WERI-Rb-1 (cell line): ENCODE measurements around the gene DUSP22.
"Not testable (repeated sequence)": the region's sequence is repeated elsewhere in the genome, so short reads cannot be mapped to it uniquely, and the experiment has no call there.

Source experiments
- DNase-seq: peaks from one replicate; pipeline ENCODE4 v3.0.0-alpha.2; 2020
- H3K27ac ChIP-seq: fragments of 250-450 bp; sonication (Bioruptor Pico); 2 replicates; pipeline ENCODE4 v1.5.1; 2020; ENCODE audit warnings: mild to moderate bottlenecking, moderate library complexity
- H3K27me3 ChIP-seq: fragments of 250-450 bp; sonication (Bioruptor Pico); 2 replicates; pipeline ENCODE4 v1.5.1; 2021; ENCODE audit warnings: mild to moderate bottlenecking, low read depth, moderate library complexity; ENCODE audit not compliant: insufficient read depth, severe bottlenecking
- H3K36me3 ChIP-seq: fragments of 250-450 bp; sonication (Bioruptor Pico); 2 replicates; pipeline ENCODE4 v1.5.1; 2020; ENCODE audit warnings: mild to moderate bottlenecking, moderate library complexity
- H3K4me3 ChIP-seq: 2 replicates; pipeline ENCODE4 v1.5.1; 2011; ENCODE audit warnings: low read depth, mild to moderate bottlenecking, control low read depth, low read length
- H3K9me3 ChIP-seq: fragments of 250-450 bp; sonication (Bioruptor Pico); 2 replicates; pipeline ENCODE4 v1.5.1; 2021; ENCODE audit warnings: mild to moderate bottlenecking, moderate library complexity; ENCODE audit not compliant: severe bottlenecking
- TF ChIP-seq, protein P1 (sequence below): IDR thresholded peaks from 2 replicates; pipeline ENCODE4 v1.5.1; 2011; ENCODE audit warnings: low read depth, mild to moderate bottlenecking, control low read depth, inconsistent platforms, low read length

The DUSP22 gene, protein sequence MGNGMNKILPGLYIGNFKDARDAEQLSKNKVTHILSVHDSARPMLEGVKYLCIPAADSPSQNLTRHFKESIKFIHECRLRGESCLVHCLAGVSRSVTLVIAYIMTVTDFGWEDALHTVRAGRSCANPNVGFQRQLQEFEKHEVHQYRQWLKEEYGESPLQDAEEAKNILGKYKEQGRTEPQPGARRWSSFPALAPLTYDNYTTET

GRCh38 chr6:291697-292505 lies at the start of gene DUSP22:
Gene DUSP22, plus strand, starts transcription at chr6:292487. Its CDS starts 53 bp downstream, at chr6:292540.
- peak within 1 kb of the TSS; percentile 91 for H3K27ac ChIP-seq
- H3K4me3 ChIP-seq, result peak within 1 kb of the TSS; percentile 74
- TF ChIP-seq, protein P1, sequence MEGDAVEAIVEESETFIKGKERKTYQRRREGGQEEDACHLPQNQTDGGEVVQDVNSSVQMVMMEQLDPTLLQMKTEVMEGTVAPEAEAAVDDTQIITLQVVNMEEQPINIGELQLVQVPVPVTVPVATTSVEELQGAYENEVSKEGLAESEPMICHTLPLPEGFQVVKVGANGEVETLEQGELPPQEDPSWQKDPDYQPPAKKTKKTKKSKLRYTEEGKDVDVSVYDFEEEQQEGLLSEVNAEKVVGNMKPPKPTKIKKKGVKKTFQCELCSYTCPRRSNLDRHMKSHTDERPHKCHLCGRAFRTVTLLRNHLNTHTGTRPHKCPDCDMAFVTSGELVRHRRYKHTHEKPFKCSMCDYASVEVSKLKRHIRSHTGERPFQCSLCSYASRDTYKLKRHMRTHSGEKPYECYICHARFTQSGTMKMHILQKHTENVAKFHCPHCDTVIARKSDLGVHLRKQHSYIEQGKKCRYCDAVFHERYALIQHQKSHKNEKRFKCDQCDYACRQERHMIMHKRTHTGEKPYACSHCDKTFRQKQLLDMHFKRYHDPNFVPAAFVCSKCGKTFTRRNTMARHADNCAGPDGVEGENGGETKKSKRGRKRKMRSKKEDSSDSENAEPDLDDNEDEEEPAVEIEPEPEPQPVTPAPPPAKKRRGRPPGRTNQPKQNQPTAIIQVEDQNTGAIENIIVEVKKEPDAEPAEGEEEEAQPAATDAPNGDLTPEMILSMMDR, result no peak
- peak; percentile 95 for DNase-seq
- H3K36me3 ChIP-seq, result no peaks in the 10 kb centered on the region
- H3K27me3 ChIP-seq, result peaks cover 45% of the 10 kb centered on the region
- H3K9me3 ChIP-seq, result no peaks in the 10 kb centered on the region

GRCh38 chr6:246352-246751 lies 45.9 kb upstream of the DUSP22 start:
- H3K36me3 ChIP-seq, result no peaks in the 10 kb centered on the region
- TF ChIP-seq, protein P1, result no peak
- no peaks in the 10 kb centered on the region for H3K9me3 ChIP-seq
- no peaks in the 10 kb centered on the region for H3K27me3 ChIP-seq
- no peak overlapping the region for H3K27ac ChIP-seq
- DNase-seq, result no peak
- no peak overlapping the region for H3K4me3 ChIP-seq

GRCh38 chr6:247351-247750 lies 44.9 kb upstream of the DUSP22 start:
- TF ChIP-seq, protein P1, result no peak
- H3K9me3 ChIP-seq, result no peaks in the 10 kb centered on the region
- DNase-seq, result no peak
- no peak overlapping the region for H3K27ac ChIP-seq
- no peaks in the 10 kb centered on the region for H3K27me3 ChIP-seq
- H3K4me3 ChIP-seq, result no peak overlapping the region
- H3K36me3 ChIP-seq, result no peaks in the 10 kb centered on the region

GRCh38 chr6:248046-248445 lies 44.2 kb upstream of the DUSP22 start:
- not testable (repeated sequence) for H3K36me3 ChIP-seq, H3K9me3 ChIP-seq, H3K4me3 ChIP-seq, DNase-seq, H3K27me3 ChIP-seq, H3K27ac ChIP-seq

DNA sequence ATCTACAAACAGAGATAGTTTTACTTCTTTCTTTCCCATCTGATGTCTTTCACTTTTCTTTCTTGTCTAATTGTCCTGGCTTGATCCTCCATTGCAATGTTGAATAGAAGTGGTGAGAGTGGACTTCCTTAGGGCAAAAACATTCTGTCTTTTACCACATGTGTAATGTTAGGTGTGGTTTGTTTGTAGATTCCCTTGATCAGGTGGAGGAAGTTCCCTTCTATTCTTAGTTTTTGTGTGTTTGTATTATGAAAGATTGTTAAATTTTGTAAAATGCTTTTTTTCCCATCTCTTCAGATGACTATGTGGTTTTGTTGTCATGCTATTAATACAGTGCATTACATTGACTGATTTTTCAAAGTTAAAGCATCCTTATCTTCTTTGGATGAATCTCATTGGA lies 41.6 kb upstream of the DUSP22 start:
- Histone ChIP-seq H3K4me3 (no peak overlapping the region), H3K27ac (no peak overlapping the region), H3K36me3 (no peaks in the 10 kb centered on the region), H3K27me3 (no peaks in the 10 kb centered on the region), H3K9me3 (no peaks in the 10 kb centered on the region)
- no peak for DNase-seq
- TF ChIP-seq, protein P1, result no peak

DNA sequence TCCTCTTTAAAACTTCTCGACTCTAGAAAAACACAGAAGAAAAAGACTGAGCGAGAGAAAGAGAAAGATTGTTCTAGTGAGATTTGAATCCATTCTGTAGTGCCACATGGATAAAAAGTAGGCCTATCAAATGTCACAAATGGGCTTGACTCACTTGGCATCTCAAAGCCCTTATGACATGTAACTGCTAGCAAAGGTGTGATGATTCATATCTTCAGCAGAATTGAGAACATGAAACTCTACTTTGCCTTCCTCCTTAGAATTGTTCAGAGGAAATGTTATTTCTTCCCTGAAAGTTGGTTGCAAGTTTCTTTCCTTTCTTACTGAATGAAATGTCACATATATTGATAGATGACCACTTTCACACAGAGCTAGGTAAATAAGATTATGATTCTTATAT lies 40.4 kb upstream of the DUSP22 start:
- no peak overlapping the region for H3K4me3 ChIP-seq
- H3K9me3 ChIP-seq, result no peaks in the 10 kb centered on the region
- H3K36me3 ChIP-seq, result no peaks in the 10 kb centered on the region
- no peak overlapping the region for H3K27ac ChIP-seq
- H3K27me3 ChIP-seq, result no peaks in the 10 kb centered on the region
- DNase-seq, result no peak
- TF ChIP-seq, protein P1, result no peak
